ENCODE measurements around the gene GOT2. TPM values are rescaled to one million over a fixed set of nuclear protein-coding genes. Genes with fewer than 3 reads are reported as not detected.
"Not testable (repeated sequence)": the region's sequence is repeated elsewhere in the genome, so short reads cannot be mapped to it uniquely, and the experiment has no call there.

The GOT2 gene
- total RNA-seq, 1 donor from 2014 or later: 44.9 TPM

GRCh38 chr16:58716468-58716867 is 17.6 kb downstream of the GOT2 start:
- no peak for DNase-seq

- no peak for DNase-seq
Observed at GRCh38 chr16:58713742-58714141, 20.4 kb downstream of the GOT2 start.

GRCh38 chr16:58709333-58709732 is 24.8 kb downstream of the GOT2 start:
- DNase-seq: no peak

GRCh38 chr16:58699151-58699550 is 35.0 kb downstream of the GOT2 start:
- no peak for DNase-seq

- DNase-seq: no peak
Observed at GRCh38 chr16:58695368-58695767, 38.7 kb downstream of the GOT2 start.

GRCh38 chr16:58692450-58692849 is 41.7 kb downstream of the GOT2 start:
- no peak for DNase-seq

- DNase-seq: not testable (repeated sequence)
Observed at GRCh38 chr16:58686985-58687706, 47.0 kb downstream of the GOT2 start.

- no peak for DNase-seq
Observed at GRCh38 chr16:58685084-58685449, 49.0 kb downstream of the GOT2 start.

GRCh38 chr16:58684354-58685083 is 49.6 kb downstream of the GOT2 start, which contains the start of gene SLC38A7:
TSS of gene SLC38A7 (minus strand) at chr16:58684770. CDS start at chr16:58680126, 4,644 bp downstream.
- peak; percentile 88 for DNase-seq

GRCh38 chr16:58684001-58684353 is 50.1 kb downstream of the GOT2 start:
- peak; percentile 41 for DNase-seq

GRCh38 chr16:58679763-58680162 is 54.4 kb downstream of the GOT2 start:
- no peak for DNase-seq

GRCh38 chr16:58678716-58679115 is 55.4 kb downstream of the GOT2 start:
- DNase-seq: peak; percentile 41

- DNase-seq: no peak
Observed at GRCh38 chr16:58678269-58678668, 55.8 kb downstream of the GOT2 start.

- no peak for DNase-seq
Observed at GRCh38 chr16:58670946-58671583, 63.1 kb downstream of the GOT2 start.

GRCh38 chr16:58670177-58670576 is 63.9 kb downstream of the GOT2 start:
- DNase-seq: no peak

GRCh38 chr16:58665200-58665599 is 68.9 kb downstream of the GOT2 start:
- no peak for DNase-seq

- DNase-seq: peak; percentile 90
Observed at GRCh38 chr16:58661199-58661830, 72.8 kb downstream of the GOT2 start.

GRCh38 chr16:58659911-58660310 is 74.2 kb downstream of the GOT2 start:
- DNase-seq: not testable (repeated sequence)

- no peak for DNase-seq
Observed at GRCh38 chr16:58658796-58659211, 75.3 kb downstream of the GOT2 start.

Data from dermis blood vessel endothelial cell (primary cell).